Vagina (tissue), 2 donors: ENCODE results near the gene COA1.

Source experiments
- POLR2A ChIP-seq, 2 donors: fragments of 450-650 bp; IDR thresholded peaks; one replicate each; pipeline ENCODE4 v1.6.1; 2017; ENCODE audit warnings: antibody characterized with exemption in 2 of 2, mild to moderate bottlenecking in 2 of 2, moderate library complexity in 2 of 2
- POLR2AphosphoS5 ChIP-seq, 2 donors: sonication (generic); formaldehyde crosslinking; IDR thresholded peaks; one replicate each; pipeline ENCODE4 v1.9.0; 2017; ENCODE audit warnings: antibody characterized with exemption in 2 of 2, mild to moderate bottlenecking in 2 of 2, low read depth in 1 of 2; ENCODE audit not compliant: insufficient read depth in 1 of 2
- TF ChIP-seq, protein P1 (sequence below), 3 experiments: fragments of 450-650 bp in 2 of 3; fragments of 200-600 bp in 1 of 3; sonication (generic) in 1 of 3; IDR thresholded peaks; one replicate each; pipeline ENCODE4 v1.5.1; 2017 to 2019; ENCODE audit warnings: antibody characterized with exemption in 3 of 3, mild to moderate bottlenecking in 2 of 3, moderate library complexity in 2 of 3

GRCh38 chr7:43649755-43650274, 79.5 kb downstream of the COA1 start:
- TF ChIP-seq, protein P1, sequence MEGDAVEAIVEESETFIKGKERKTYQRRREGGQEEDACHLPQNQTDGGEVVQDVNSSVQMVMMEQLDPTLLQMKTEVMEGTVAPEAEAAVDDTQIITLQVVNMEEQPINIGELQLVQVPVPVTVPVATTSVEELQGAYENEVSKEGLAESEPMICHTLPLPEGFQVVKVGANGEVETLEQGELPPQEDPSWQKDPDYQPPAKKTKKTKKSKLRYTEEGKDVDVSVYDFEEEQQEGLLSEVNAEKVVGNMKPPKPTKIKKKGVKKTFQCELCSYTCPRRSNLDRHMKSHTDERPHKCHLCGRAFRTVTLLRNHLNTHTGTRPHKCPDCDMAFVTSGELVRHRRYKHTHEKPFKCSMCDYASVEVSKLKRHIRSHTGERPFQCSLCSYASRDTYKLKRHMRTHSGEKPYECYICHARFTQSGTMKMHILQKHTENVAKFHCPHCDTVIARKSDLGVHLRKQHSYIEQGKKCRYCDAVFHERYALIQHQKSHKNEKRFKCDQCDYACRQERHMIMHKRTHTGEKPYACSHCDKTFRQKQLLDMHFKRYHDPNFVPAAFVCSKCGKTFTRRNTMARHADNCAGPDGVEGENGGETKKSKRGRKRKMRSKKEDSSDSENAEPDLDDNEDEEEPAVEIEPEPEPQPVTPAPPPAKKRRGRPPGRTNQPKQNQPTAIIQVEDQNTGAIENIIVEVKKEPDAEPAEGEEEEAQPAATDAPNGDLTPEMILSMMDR (IDR thresholded peaks at IDR 0.05) = no peak
- no peak for TF ChIP-seq POLR2A (IDR thresholded peaks at IDR 0.05)
- no peak for TF ChIP-seq POLR2AphosphoS5 (IDR thresholded peaks at IDR 0.05; ENCODE audit: insufficient read depth in 1 of 2, low read depth in 1 of 2)
